Loucy (cell line): ENCODE data around the gene CRIP2.

Experiments used
- EZH2phosphoT487 ChIP-seq: fragments of 200-600 bp; IDR thresholded peaks from 2 replicates; pipeline ENCODE4 v1.6.1; 2018; ENCODE audit warnings: antibody characterized with exemption, mild to moderate bottlenecking, moderate library complexity, borderline replicate concordance
- TF ChIP-seq, protein P1 (sequence below): fragments of 200-600 bp; sonication (generic); conservative IDR thresholded peaks from 2 replicates; pipeline ENCODE4 v1.5.1; 2014; ENCODE audit warnings: mild to moderate bottlenecking, antibody characterized with exemption, low read length

DNA sequence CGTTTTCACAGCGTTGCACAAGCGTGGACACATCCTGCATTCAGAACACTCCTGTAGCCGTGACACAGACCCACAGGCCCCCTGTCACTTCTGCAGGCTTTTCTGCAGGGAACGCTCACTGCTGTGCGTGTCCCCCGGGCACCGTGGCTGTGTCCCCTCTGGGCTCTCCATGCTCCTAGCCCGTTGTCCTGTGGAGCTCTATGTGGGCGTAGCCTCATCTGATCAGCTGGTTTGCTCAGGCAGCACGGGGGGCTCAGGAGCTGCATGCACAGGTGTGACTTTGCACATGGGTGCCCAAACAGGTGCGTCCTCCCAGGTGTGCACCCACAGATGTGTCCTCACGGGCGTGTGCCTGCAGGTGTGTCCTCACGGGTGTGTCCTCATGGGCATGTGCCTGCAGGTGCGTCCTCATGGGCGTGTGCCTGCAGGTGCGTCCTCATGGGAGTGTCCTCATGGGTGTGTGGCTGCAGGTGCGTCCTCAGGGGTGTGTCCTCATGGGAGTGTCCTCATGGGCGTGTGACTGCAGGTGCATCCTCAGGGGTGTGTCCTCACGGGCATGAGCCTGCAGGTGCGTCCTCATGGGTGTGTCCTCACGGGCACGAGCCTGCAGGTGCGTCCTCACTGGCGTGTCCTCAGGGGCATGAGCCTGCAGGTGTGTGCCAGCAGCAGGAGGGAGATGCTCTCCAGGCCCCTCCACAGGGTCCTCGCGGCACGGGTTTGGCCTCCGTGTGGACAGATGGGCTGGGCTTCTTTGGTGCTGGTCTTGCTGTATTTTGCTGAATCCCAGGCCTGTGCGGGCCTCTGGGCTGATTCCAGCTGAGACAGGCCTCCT is 37.5 kb upstream of the CRIP2 start:
- TF ChIP-seq, protein P1, sequence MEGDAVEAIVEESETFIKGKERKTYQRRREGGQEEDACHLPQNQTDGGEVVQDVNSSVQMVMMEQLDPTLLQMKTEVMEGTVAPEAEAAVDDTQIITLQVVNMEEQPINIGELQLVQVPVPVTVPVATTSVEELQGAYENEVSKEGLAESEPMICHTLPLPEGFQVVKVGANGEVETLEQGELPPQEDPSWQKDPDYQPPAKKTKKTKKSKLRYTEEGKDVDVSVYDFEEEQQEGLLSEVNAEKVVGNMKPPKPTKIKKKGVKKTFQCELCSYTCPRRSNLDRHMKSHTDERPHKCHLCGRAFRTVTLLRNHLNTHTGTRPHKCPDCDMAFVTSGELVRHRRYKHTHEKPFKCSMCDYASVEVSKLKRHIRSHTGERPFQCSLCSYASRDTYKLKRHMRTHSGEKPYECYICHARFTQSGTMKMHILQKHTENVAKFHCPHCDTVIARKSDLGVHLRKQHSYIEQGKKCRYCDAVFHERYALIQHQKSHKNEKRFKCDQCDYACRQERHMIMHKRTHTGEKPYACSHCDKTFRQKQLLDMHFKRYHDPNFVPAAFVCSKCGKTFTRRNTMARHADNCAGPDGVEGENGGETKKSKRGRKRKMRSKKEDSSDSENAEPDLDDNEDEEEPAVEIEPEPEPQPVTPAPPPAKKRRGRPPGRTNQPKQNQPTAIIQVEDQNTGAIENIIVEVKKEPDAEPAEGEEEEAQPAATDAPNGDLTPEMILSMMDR: no peak
- TF ChIP-seq EZH2phosphoT487: no peak
